Small intestine (tissue), 7 donors: ENCODE results near the gene GPX3. TPM values are rescaled to one million over a fixed set of nuclear protein-coding genes. Genes with fewer than 3 reads are reported as not detected.

Experiments used
- DNase-seq, 2 donors: peaks; one replicate each; pipeline versions ENCODE4 v3.0.0 to v3.0.0-alpha.2; 2013
- FAIRE-seq: peaks from 2 replicates; lab custom pipeline; 2012; peaks lifted over from hg19 to GRCh38; lab: Jason Lieb, UNC
- H3K27ac ChIP-seq, 3 donors: one replicate each; pipeline ENCODE4 v1.5.1; 2013; ENCODE audit warnings: low read length in 2 of 3, mild to moderate bottlenecking in 2 of 3, control low read depth in 1 of 3, inconsistent platforms in 1 of 3, low read depth in 1 of 3, moderate library complexity in 1 of 3
- H3K27me3 ChIP-seq, 3 donors: one replicate each; pipeline ENCODE4 v1.6.1; 2013; ENCODE audit warnings: low read length in 3 of 3, inconsistent platforms in 1 of 3; ENCODE audit not compliant: control insufficient read depth in 3 of 3, insufficient read depth in 3 of 3
- H3K36me3 ChIP-seq, 3 donors: one replicate each; pipeline ENCODE4 v1.6.1; 2013; ENCODE audit warnings: low read length in 3 of 3, inconsistent platforms in 1 of 3, low read depth in 1 of 3, mild to moderate bottlenecking in 1 of 3, moderate library complexity in 1 of 3; ENCODE audit not compliant: control insufficient read depth in 3 of 3, insufficient read depth in 2 of 3
- H3K4me1 ChIP-seq, 3 donors: one replicate each; pipeline ENCODE4 v1.6.1; 2013; ENCODE audit warnings: low read length in 2 of 3, inconsistent platforms in 1 of 3, low read depth in 1 of 3, mild to moderate bottlenecking in 1 of 3, moderate library complexity in 1 of 3; ENCODE audit not compliant: control insufficient read depth in 3 of 3, insufficient read depth in 2 of 3
- H3K4me3 ChIP-seq, 3 donors: one replicate each; pipeline ENCODE4 v1.5.1; 2013; ENCODE audit warnings: low read length in 3 of 3, control low read depth in 1 of 3, inconsistent platforms in 1 of 3, low read depth in 1 of 3, mild to moderate bottlenecking in 1 of 3, moderate library complexity in 1 of 3
- H3K9me3 ChIP-seq, 2 donors: one replicate each; pipeline ENCODE4 v1.6.1; 2013; ENCODE audit warnings: low read depth in 1 of 2, low read length in 1 of 2; ENCODE audit not compliant: control insufficient read depth in 2 of 2, insufficient read depth in 1 of 2
- WGBS, 3 donors: extraction: QIAGEN DNeasy Blood & Tissue Kit; methylation state at CpG; one replicate each; pipeline ENCODE4 v1.1.7; 2013; 5-methylcytosine and 5-hydroxymethylcytosine counted together
- polyA plus RNA-seq, 4 donors: library from polyadenylated mRNA; stranded (reverse) in 3 of 4; unstranded in 1 of 4; fragments of 200-250 nt in 3 of 4; fragments of 120-200 nt in 1 of 4; gene quantifications; one replicate each; pipeline versions ENCODE4 v1.2.1 to v1.2.3, GENCODE V29; 2013
- donor health status: healthy with polysubstance abuse.
- donor health status: control.
- donor health status: control.
- donor health status: Bipolar disorder and iron deficiency.
- donor health status: healthy.

The GPX3 gene
- polyA plus RNA-seq, 4 donors = 19.9 to 1,014 (median 112) TPM

GRCh38 chr5:151005950-151006576, 14.3 kb upstream of the GPX3 start:
- no peaks in the 10 kb centered on the region for H3K27me3 ChIP-seq
- FAIRE-seq (no peak), DNase-seq (peak in 1 of 2 donors; percentile 61)
- WGBS, 3 donors = 42 to 68% (median 66%) methylated on average over 7 of the region's 7 CpGs
- H3K36me3 ChIP-seq = no peaks in the 10 kb centered on the region
- H3K9me3 ChIP-seq = no peaks in the 10 kb centered on the region
- H3K27ac ChIP-seq = peak overlapping the region in 2 of 3 donors; percentile 31 to 89
- no peak overlapping the region for H3K4me3 ChIP-seq
- peaks cover 0 to 22% (median 4%) of the 10 kb centered on the region in 3 donors for H3K4me1 ChIP-seq

DNA sequence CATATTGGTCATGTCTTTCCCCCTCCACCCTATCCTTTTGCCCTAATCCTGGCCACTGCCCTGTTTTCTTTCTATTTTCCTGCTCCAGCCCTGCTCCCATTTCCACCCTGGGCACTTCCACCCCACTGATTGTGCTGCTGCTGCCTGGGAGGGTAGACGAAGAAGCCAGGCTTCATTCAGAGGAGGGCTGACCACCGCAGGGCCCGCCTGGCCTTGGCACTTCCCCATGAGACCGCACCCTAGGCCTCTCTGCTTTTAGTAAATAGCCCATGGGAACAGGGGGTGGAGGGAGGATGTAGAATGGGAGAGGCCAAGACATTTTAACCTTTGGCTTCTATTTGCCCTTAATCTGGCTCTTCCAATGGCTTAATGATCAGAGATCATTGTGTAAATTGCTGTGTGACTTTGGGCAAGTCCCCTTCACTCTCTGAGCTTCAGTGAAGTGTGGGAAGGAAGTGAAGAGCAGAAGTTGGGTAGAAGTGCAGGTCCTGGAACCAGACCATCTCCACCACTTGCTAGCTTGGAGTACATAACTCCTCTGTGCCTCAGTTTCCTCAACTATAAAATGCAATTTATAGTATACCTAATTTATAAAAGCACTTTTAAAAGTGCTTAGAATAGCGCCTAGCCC, 13.6 kb upstream of the GPX3 start:
- DNase-seq = no peak

DNA sequence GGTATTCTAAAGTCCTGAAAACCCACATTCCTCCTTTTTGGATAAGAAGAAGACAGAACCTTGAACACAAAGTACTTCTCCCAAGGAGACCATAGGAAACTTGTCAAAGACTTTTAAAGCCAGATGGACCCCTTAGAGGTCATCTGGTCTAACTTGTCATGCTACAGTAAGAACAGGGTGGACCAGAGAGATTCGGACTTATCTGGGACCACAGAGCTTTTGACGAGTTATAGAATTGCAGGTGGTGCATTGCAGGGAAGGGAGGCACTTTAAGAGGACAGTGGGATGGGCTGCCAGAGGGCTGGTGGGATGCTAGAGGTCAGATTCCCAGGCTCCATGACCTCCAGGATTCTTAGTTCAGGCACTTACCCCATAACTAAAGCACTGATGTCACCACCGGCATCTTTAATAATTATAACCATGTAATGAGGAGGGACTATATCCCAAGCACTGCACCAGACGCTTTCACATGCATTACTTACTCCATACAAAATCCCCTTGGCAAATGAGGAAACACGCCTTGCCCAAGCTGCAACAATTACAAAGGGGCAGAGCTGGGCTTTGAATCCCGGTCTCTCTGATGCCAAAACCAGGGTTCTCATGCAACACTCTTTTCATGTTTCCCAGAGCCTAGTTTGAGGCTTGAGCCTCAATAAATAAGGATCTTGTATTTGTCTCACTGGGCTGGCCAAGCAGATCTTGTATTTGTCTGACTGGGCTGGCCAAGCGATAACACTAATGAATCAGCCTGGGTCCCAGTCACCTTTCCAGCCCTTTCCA, 12.8 kb upstream of the GPX3 start:
- FAIRE-seq (no peak), DNase-seq (no peak)
- H3K27me3 ChIP-seq = no peaks in the 10 kb centered on the region
- WGBS, 3 donors = 66 to 87% (median 86%) methylated on average over 7 of the region's 7 CpGs
- peaks cover 0 to 22% (median 4%) of the 10 kb centered on the region in 3 donors for H3K4me1 ChIP-seq
- H3K4me3 ChIP-seq = no peak overlapping the region
- H3K36me3 ChIP-seq = no peaks in the 10 kb centered on the region
- peak overlapping the region in 1 of 3 donors; percentile 62 for H3K27ac ChIP-seq
- no peaks in the 10 kb centered on the region for H3K9me3 ChIP-seq

More for the DNA sequence above, 13.6 kb upstream of the GPX3 start:
- no peak for FAIRE-seq
- Histone ChIP-seq H3K27ac (peak overlapping the region; percentile 21 to 89 (median 31)), H3K27me3 (no peaks in the 10 kb centered on the region), H3K36me3 (no peaks in the 10 kb centered on the region), H3K4me1 (peaks cover 0 to 22% (median 4%) of the 10 kb centered on the region in 3 donors), H3K9me3 (no peaks in the 10 kb centered on the region), H3K4me3 (no peak overlapping the region)
- 64 to 79% (median 78%) methylated on average over 5 of the region's 5 CpGs for WGBS, 3 donors

DNA sequence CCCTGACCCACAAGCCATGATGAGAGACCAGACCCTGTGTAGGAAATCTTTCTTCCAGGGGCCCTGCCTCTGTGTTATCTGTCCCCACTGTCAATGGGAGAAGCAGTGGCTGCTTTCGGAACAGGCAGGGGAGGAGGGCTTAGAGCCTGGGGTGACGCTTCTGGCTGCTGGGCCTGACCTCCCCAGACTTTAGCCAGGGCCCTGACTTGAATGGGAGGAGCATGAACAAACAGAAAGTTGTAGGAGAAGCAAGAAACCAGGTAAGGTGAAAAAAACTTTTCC, 12.2 kb upstream of the GPX3 start:
- no peak for FAIRE-seq
- peaks cover 0 to 22% (median 4%) of the 10 kb centered on the region in 3 donors for H3K4me1 ChIP-seq

DNA sequence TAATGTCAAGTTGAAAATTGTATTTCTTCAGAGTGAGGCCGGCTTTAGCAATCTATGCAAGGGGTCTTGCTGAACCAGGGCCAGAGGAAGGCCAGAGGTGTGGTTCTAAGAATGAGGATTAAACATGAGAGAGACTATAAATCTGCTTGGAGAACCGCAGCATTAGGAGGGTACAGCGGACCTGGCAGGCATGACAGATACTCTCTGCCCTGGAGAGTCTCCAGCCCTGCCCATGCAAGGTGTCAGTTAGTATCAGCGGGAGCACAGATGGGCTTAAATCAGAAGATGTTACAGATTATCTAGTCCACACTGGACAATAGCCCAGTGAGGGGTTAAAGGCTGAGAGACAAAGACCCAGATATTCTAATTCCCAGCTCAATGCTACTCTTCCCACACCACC, 11.5 kb upstream of the GPX3 start:
- WGBS, 3 donors = 94 to 97% (median 94%) methylated on average over 4 of the region's 4 CpGs
- FAIRE-seq = no peak
- Histone ChIP-seq H3K27ac (no peak overlapping the region), H3K4me1 (peaks cover 0 to 22% (median 4%) of the 10 kb centered on the region in 3 donors), H3K27me3 (no peaks in the 10 kb centered on the region), H3K4me3 (no peak overlapping the region), H3K9me3 (no peaks in the 10 kb centered on the region), H3K36me3 (no peaks in the 10 kb centered on the region)
- DNase-seq = no peak

More for the DNA sequence above, 12.2 kb upstream of the GPX3 start:
- no peak overlapping the region for H3K4me3 ChIP-seq
- WGBS, 3 donors = 57 to 76% (median 63%) methylated on average over 2 of the region's 2 CpGs
- H3K9me3 ChIP-seq = no peaks in the 10 kb centered on the region
- no peaks in the 10 kb centered on the region for H3K36me3 ChIP-seq
- H3K27me3 ChIP-seq = no peaks in the 10 kb centered on the region
- no peak for DNase-seq
- peak overlapping the region in 1 of 3 donors; percentile 62 for H3K27ac ChIP-seq

DNA sequence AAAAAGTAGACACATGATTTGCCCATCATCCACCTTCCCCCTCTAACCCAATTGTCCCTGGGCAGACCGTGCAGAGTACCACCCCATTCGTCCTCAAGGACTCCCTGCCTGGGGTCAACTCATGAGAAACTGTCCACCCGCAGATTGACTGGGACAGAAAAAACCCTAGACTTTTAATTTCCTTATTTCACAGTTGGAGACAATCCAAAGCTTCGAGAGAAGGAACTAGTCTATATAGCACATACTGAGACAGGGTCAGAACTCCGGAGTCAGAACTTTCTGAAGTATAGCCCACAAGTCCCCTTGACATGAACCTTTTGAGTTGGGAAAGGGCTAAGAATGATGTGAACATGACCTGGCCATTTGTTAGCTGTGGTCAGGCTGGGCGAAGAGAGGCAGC, 7.5 kb upstream of the GPX3 start:
- Histone ChIP-seq H3K27ac (no peak overlapping the region), H3K9me3 (no peaks in the 10 kb centered on the region), H3K36me3 (no peaks in the 10 kb centered on the region), H3K4me3 (no peak overlapping the region), H3K27me3 (no peaks in the 10 kb centered on the region), H3K4me1 (peaks cover 0 to 11% (median 0%) of the 10 kb centered on the region in 3 donors)
- DNase-seq (no peak), FAIRE-seq (no peak)
- 74 to 83% (median 83%) methylated on average over 6 of the region's 6 CpGs for WGBS, 3 donors

- Histone ChIP-seq H3K4me1 (peaks cover 0 to 11% (median 0%) of the 10 kb centered on the region in 3 donors), H3K4me3 (no peak overlapping the region), H3K9me3 (no peaks in the 10 kb centered on the region), H3K36me3 (no peaks in the 10 kb centered on the region), H3K27ac (peak overlapping the region in 2 of 3 donors; percentile 46 to 48), H3K27me3 (no peaks in the 10 kb centered on the region)
- DNase-seq (peak in 1 of 2 donors; percentile 74), FAIRE-seq (no peak)
- WGBS, 3 donors = 67 to 72% (median 70%) methylated on average over 4 of the region's 4 CpGs
Measured at GRCh38 chr5:151014680-151015343, 5.6 kb upstream of the GPX3 start.

DNA sequence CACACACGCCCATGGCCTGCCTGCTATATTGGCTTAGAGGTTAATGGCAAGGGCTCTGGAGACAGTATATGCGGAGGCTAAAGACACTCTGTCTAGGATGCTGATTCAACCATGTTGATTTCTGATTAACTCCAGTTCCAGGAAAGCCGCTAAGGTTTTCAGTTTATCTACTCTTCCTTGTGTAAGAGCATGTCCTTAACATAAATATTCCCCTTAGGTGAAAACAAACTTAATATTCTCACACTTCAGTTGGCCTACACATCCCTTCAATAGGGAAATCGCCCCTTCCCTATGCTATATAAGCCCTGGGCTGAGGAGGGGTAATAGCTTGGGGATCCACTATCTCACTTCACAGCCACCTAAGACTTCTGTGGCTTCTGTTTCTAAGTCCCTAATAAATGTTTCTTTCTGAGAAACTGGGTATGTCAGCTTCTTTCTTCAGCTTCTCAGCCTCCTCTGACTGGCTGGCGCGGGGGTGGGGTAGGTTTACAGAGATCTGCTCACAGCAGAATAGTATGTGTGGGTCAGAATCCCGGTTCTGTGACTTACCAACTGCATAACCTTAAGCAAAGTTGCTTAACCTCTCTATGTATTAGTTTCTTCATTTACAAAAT, 4.3 kb upstream of the GPX3 start:
- no peak overlapping the region for H3K4me3 ChIP-seq
- no peak for FAIRE-seq
- 89 to 92% (median 90%) methylated on average over 7 of the region's 7 CpGs for WGBS, 3 donors

More for the DNA sequence above, 4.3 kb upstream of the GPX3 start:
- no peaks in the 10 kb centered on the region for H3K36me3 ChIP-seq
- DNase-seq = peak in 1 of 2 donors; percentile 37
- H3K27me3 ChIP-seq = no peaks in the 10 kb centered on the region
- peak overlapping the region in 1 of 3 donors; percentile 10 for H3K27ac ChIP-seq
- peaks cover 0 to 14% (median 0%) of the 10 kb centered on the region in 3 donors for H3K4me1 ChIP-seq
- no peaks in the 10 kb centered on the region for H3K9me3 ChIP-seq
